Activated CD8-positive, alpha-beta memory T cell treated with anti-CD3 and anti-CD28 coated beads, Interleukin-2, amount 50 U/mL, for 24 hours (primary cell): ENCODE measurements around the gene RAB10.
A peak's percentile ranks its signal among the peaks of the same experiment; 100 is the strongest.

ENCODE experiments used
- DNase-seq: peaks from one replicate; pipeline ENCODE4 v3.0.0-alpha.2; 2020; ENCODE audit errors: extremely low read depth

RAB10 gene

GRCh38 chr2:26178746-26179436 lies 145.0 kb downstream of the RAB10 start:
- no peak for DNase-seq

GRCh38 chr2:26179446-26179913 lies 145.6 kb downstream of the RAB10 start:
- no peak for DNase-seq

GRCh38 chr2:26182441-26182840 lies 148.6 kb downstream of the RAB10 start:
- no peak for DNase-seq

GRCh38 chr2:26182887-26183630 lies 149.2 kb downstream of the RAB10 start:
- DNase-seq, result no peak

GRCh38 chr2:26184121-26184520 lies 150.2 kb downstream of the RAB10 start:
- DNase-seq, result no peak

- peak; percentile 39 for DNase-seq
Measured at GRCh38 chr2:26184555-26185303, 150.8 kb downstream of the RAB10 start.

- no peak for DNase-seq
Measured at GRCh38 chr2:26185304-26185928, 151.5 kb downstream of the RAB10 start.

- DNase-seq, result no peak
Measured at GRCh38 chr2:26185954-26186770, 152.3 kb downstream of the RAB10 start.
